HEK293T (cell line): ENCODE data around the gene CFAP61.

Experiments used
- FOXA1 ChIP-seq: fragments of 450-650 bp; IDR thresholded peaks from 2 replicates; pipeline ENCODE4 v1.6.1; 2016; ENCODE audit warnings: mild to moderate bottlenecking
- FOXM1 ChIP-seq: fragments of 450-650 bp; IDR thresholded peaks from 2 replicates; pipeline ENCODE4 v1.6.1; 2017; ENCODE audit warnings: mild to moderate bottlenecking, borderline replicate concordance
- HDGF ChIP-seq: fragments of 450-650 bp; IDR thresholded peaks from 2 replicates; pipeline ENCODE4 v1.6.1; 2017; ENCODE audit warnings: antibody characterized with exemption, borderline replicate concordance
- SUZ12 ChIP-seq: fragments of 450-650 bp; IDR thresholded peaks from 2 replicates; pipeline ENCODE4 v1.6.1; 2016; ENCODE audit warnings: mild to moderate bottlenecking
- TARDBP ChIP-seq: fragments of 450-650 bp; IDR thresholded peaks from 2 replicates; pipeline ENCODE4 v1.6.1; 2016

DNA sequence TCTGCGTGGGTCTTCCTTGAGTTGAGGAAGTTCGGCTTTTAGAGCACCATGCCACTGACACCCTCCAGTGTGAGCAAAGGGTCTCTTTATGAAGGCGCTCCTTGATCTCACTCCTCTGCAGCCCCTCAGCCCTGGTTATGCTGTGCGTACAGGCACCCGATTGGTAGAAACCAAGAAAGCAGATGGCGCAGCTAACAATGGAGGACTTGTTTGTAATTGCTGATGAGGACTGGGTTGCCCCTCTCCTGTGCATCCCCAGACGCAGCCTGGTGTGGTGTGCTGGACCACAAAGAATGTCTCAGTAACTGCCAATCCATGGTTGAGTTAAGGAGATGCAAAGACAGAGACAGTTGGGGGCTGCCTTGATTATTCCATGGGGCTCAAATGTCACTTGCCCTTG is 345.8 kb downstream of the CFAP61 start:
- TF ChIP-seq FOXA1 (no peak), TARDBP (no peak), FOXM1 (no peak), SUZ12 (no peak), HDGF (no peak)
